Natural killer cell (primary cell): Measurements from ENCODE around the gene MAP2K4. TPM values are rescaled to one million over a fixed set of nuclear protein-coding genes. Genes with fewer than 3 reads are reported as not detected.

ENCODE experiments used
- ATAC-seq, 3 donors: fragments of 150-1000 bp in 2 of 3; fragments of 200-7000 bp in 1 of 3; cut with Tn5 transposase; 1 replicate in 1 of 3; 2 replicates in 2 of 3; pipeline ENCODE4 v1.10.0; 2021; ENCODE audit warnings: mild to moderate bottlenecking in 2 of 3, moderate library complexity in 2 of 3
- DNase-seq, 2 donors: peaks; one replicate each; pipeline versions ENCODE4 v3.0.0 to v3.0.0-alpha.2; 2013 to 2021; ENCODE audit warnings: mixed read lengths in 1 of 2
- H3K27ac ChIP-seq: one replicate; pipeline ENCODE4 v1.5.1; 2013; ENCODE audit warnings: mild to moderate bottlenecking, low read length
- H3K27me3 ChIP-seq: one replicate; pipeline ENCODE4 v1.6.1; 2013; ENCODE audit warnings: low read length; ENCODE audit not compliant: control insufficient read depth, insufficient read depth
- H3K36me3 ChIP-seq: one replicate; pipeline ENCODE4 v1.6.1; 2013; ENCODE audit warnings: low read length; ENCODE audit not compliant: control insufficient read depth, insufficient read depth
- H3K4me1 ChIP-seq: one replicate; pipeline ENCODE4 v1.6.1; 2013; ENCODE audit warnings: low read length; ENCODE audit not compliant: control insufficient read depth, insufficient read depth
- H3K4me3 ChIP-seq: one replicate; pipeline ENCODE4 v1.5.1; 2013; ENCODE audit warnings: low read length
- H3K9me3 ChIP-seq: one replicate; pipeline ENCODE4 v1.6.1; 2013; ENCODE audit warnings: low read length; ENCODE audit not compliant: control insufficient read depth, insufficient read depth
- H3K27ac Mint-ChIP-seq, 2 donors: one replicate each; pipeline ENCODE4 v1.8.0; 2022; ENCODE audit warnings: mild to moderate bottlenecking in 2 of 2, mixed read lengths in 2 of 2, moderate library complexity in 1 of 2
- H3K27me3 Mint-ChIP-seq, 2 donors: one replicate each; pipeline ENCODE4 v1.8.0; 2022; ENCODE audit warnings: low read depth in 2 of 2, mixed read lengths in 2 of 2
- H3K36me3 Mint-ChIP-seq: one replicate; pipeline ENCODE4 v1.8.0; 2022; ENCODE audit warnings: mixed read lengths
- H3K4me1 Mint-ChIP-seq, 2 donors: one replicate each; pipeline ENCODE4 v1.8.0; 2022; ENCODE audit warnings: mixed read lengths in 2 of 2
- H3K4me3 Mint-ChIP-seq: one replicate; pipeline ENCODE4 v1.8.0; 2022; ENCODE audit warnings: mild to moderate bottlenecking, moderate library complexity, mixed read lengths
- H3K9me3 Mint-ChIP-seq, 2 donors: one replicate each; pipeline ENCODE4 v1.8.0; 2022; ENCODE audit warnings: mixed read lengths in 2 of 2
- WGBS: methylation state at CpG from one replicate; pipeline ENCODE4 v1.1.7; 2013; ENCODE audit warnings: missing lambda C conversion rate; ENCODE audit not compliant: insufficient coverage; 5-methylcytosine and 5-hydroxymethylcytosine counted together
- intact Hi-C: fragments of 100-400 bp; cut with micrococcal nuclease; formaldehyde crosslinking; loops from one replicate; pipeline ENCODE4 v1.14.2; 2022
- total RNA-seq, 4 donors: library from RNA; stranded (reverse); fragments of 120-200 nt in 1 of 4; gene quantifications; one replicate each; pipeline versions ENCODE4 v1.2.3 to v1.2.4, GENCODE V29; 2013 to 2022
- TF ChIP-seq, protein P1 (sequence below): fragments of 200-600 bp; IDR thresholded peaks from one replicate; pipeline ENCODE4 v1.8.0; 2022; ENCODE audit warnings: antibody characterized with exemption

Gene MAP2K4
- total RNA-seq, 3 donors from 2014 or later (not counting 1 experiment from before 2014, with no cell fraction given): 30.1 to 35.0 (median 33.7) TPM

DNA sequence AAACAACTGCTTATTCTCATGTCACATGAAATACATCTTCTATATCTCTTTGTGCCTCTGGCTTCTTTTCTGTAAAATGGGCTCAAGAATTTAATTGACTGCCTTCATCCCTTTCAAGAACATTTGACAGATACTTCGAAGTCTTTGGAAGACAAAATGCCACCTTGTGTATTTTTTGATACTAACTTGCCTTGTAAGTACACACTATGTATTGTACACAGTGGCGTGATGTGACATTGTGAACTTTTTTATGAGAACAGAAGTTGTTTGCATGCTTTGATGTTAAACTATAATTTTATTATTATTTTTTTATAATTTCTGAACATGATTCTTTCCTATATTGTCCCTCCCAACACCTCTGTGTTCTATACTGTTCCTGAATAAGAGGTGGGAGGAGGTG is 73.7 kb downstream of the MAP2K4 start:
- no peaks in the 10 kb centered on the region for H3K36me3 Mint-ChIP-seq
- ATAC-seq (no peak), DNase-seq (no peak)
- Histone ChIP-seq H3K27ac (no peak overlapping the region), H3K9me3 (no peaks in the 10 kb centered on the region), H3K27me3 (no peaks in the 10 kb centered on the region), H3K36me3 (peaks cover 15% of the 10 kb centered on the region), H3K4me3 (no peak overlapping the region), H3K4me1 (no peaks in the 10 kb centered on the region)
- WGBS: 100% methylated on average over 1 of the region's 2 CpGs
- peaks cover 8 to 12% of the 10 kb centered on the region in 2 donors for H3K4me1 Mint-ChIP-seq
- no peaks in the 10 kb centered on the region for H3K27me3 Mint-ChIP-seq
- TF ChIP-seq, protein P1, sequence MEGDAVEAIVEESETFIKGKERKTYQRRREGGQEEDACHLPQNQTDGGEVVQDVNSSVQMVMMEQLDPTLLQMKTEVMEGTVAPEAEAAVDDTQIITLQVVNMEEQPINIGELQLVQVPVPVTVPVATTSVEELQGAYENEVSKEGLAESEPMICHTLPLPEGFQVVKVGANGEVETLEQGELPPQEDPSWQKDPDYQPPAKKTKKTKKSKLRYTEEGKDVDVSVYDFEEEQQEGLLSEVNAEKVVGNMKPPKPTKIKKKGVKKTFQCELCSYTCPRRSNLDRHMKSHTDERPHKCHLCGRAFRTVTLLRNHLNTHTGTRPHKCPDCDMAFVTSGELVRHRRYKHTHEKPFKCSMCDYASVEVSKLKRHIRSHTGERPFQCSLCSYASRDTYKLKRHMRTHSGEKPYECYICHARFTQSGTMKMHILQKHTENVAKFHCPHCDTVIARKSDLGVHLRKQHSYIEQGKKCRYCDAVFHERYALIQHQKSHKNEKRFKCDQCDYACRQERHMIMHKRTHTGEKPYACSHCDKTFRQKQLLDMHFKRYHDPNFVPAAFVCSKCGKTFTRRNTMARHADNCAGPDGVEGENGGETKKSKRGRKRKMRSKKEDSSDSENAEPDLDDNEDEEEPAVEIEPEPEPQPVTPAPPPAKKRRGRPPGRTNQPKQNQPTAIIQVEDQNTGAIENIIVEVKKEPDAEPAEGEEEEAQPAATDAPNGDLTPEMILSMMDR: no peak
- intact Hi-C loops: no loop called here
- H3K4me3 Mint-ChIP-seq: no peak overlapping the region
- no peak overlapping the region for H3K27ac Mint-ChIP-seq
- H3K9me3 Mint-ChIP-seq: no peaks in the 10 kb centered on the region

DNA sequence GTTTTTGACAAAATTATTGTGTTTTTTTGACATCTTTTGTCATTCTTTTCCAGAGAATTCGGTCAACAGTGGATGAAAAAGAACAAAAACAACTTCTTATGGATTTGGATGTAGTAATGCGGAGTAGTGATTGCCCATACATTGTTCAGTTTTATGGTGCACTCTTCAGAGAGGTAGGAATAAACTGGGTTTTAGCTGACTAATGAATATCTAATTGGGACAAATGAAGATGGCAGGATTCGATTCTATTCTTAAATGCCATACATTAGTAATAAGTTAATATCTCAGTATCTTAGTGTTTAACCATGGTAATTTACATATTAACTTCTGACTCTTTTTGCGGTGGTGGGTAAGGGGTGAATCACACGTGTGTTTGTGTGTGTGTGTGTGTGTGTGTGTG is 74.8 kb downstream of the MAP2K4 start:
- H3K4me3 ChIP-seq: no peak overlapping the region
- ATAC-seq (no peak), DNase-seq (no peak)
- H3K27me3 Mint-ChIP-seq: no peaks in the 10 kb centered on the region
- H3K36me3 ChIP-seq: peaks cover 14% of the 10 kb centered on the region
- H3K4me1 Mint-ChIP-seq: peaks cover 8 to 13% of the 10 kb centered on the region in 2 donors
- no peaks in the 10 kb centered on the region for H3K9me3 ChIP-seq
- no peak overlapping the region for H3K27ac Mint-ChIP-seq
- no peaks in the 10 kb centered on the region for H3K4me1 ChIP-seq
- no peak overlapping the region for H3K27ac ChIP-seq
- H3K4me3 Mint-ChIP-seq: no peak overlapping the region
- WGBS: 89% methylated on average over 2 of the region's 5 CpGs
- peaks cover 7% of the 10 kb centered on the region for H3K36me3 Mint-ChIP-seq
- H3K9me3 Mint-ChIP-seq: no peaks in the 10 kb centered on the region
- intact Hi-C loops: no loop called here
- H3K27me3 ChIP-seq: no peaks in the 10 kb centered on the region
- TF ChIP-seq, protein P1: no peak

GRCh38 chr17:12097326-12097725 is 76.6 kb downstream of the MAP2K4 start:
- no peak overlapping the region for H3K4me3 ChIP-seq
- H3K27me3 ChIP-seq: no peaks in the 10 kb centered on the region
- ATAC-seq: no peak
- H3K9me3 ChIP-seq: no peaks in the 10 kb centered on the region
- Mint-ChIP-seq H3K9me3 (no peaks in the 10 kb centered on the region), H3K4me3 (no peak overlapping the region), H3K27ac (no peak overlapping the region), H3K36me3 (peaks cover 12% of the 10 kb centered on the region), H3K4me1 (peaks cover 10 to 16% of the 10 kb centered on the region in 2 donors), H3K27me3 (no peaks in the 10 kb centered on the region)
- intact Hi-C loops: no loop called here
- peaks cover 15% of the 10 kb centered on the region for H3K36me3 ChIP-seq
- WGBS: 97% methylated on average over 1 of the region's 3 CpGs
- H3K27ac ChIP-seq: no peak overlapping the region
- no peak for DNase-seq
- H3K4me1 ChIP-seq: no peaks in the 10 kb centered on the region
- TF ChIP-seq, protein P1: no peak

- H3K36me3 Mint-ChIP-seq: peaks cover 12% of the 10 kb centered on the region
- intact Hi-C loops: no loop called here
- Histone ChIP-seq H3K36me3 (peaks cover 15% of the 10 kb centered on the region), H3K9me3 (no peaks in the 10 kb centered on the region), H3K4me1 (no peaks in the 10 kb centered on the region), H3K27ac (no peak overlapping the region), H3K27me3 (no peaks in the 10 kb centered on the region), H3K4me3 (no peak overlapping the region)
- TF ChIP-seq, protein P1: no peak
- no peaks in the 10 kb centered on the region for H3K27me3 Mint-ChIP-seq
- ATAC-seq: no peak
- H3K27ac Mint-ChIP-seq: no peak overlapping the region
- DNase-seq: no peak
- H3K9me3 Mint-ChIP-seq: no peaks in the 10 kb centered on the region
- H3K4me1 Mint-ChIP-seq: peaks cover 10 to 16% of the 10 kb centered on the region in 2 donors
- H3K4me3 Mint-ChIP-seq: no peak overlapping the region
Observed at GRCh38 chr17:12098568-12098967, 77.9 kb downstream of the MAP2K4 start.
